Stimulated activated CD4-positive, alpha-beta T cell treated with anti-CD3 and anti-CD28 coated beads, Interleukin-15, amount 100 ng/mL, for 1 hour (primary cell): ENCODE measurements around the gene RSAD2.
"Not testable (repeated sequence)": the region's sequence is repeated elsewhere in the genome, so short reads cannot be mapped to it uniquely, and the experiment has no call there.

ENCODE experiments used
- DNase-seq, 2 donors: peaks; one replicate each; pipeline ENCODE4 v3.0.0-alpha.2; 2020; ENCODE audit warnings: low read depth in 1 of 2, low spot score in 1 of 2

The RSAD2 gene

DNA sequence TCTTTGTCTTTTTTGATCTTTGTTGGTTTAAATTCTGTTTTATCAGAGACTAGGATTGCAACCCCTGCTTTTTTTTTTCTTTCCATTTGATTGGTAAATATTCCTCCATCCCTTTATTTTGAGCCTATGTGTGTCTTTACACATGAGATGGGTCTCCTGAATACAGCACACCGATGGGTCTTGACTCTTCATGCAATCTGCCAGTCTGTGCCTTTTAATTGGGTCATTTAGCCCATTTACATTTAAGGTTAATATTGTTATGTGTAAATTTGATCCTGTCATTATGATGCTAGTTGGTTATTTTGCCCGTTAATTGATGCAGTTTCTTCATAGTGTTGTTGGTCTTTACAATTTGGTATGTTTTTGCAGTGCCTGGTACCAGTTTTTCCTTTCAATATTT is 25.0 kb downstream of the RSAD2 start:
- DNase-seq, result not testable (repeated sequence)

DNA sequence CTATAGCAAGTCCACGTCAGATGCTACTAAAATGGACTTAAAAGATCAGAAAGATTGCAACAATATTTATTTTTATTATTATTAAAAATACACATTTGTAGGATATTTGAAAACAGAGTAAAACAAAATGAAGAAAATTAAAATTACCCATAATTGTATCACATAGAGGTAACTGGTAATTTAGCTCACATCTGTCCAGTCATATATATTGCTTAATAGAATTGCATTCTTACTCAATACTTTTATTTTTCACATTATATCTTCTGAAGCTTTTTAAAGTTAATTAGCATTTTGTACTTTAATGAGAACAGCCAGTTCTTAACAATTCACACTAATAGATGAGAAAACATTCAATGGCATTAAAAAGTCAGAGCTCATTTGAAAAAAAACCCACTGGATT is 28.1 kb downstream of the RSAD2 start:
- DNase-seq, result no peak

GRCh38 chr2:6906165-6906741 is 28.7 kb downstream of the RSAD2 start:
- no peak for DNase-seq

DNA sequence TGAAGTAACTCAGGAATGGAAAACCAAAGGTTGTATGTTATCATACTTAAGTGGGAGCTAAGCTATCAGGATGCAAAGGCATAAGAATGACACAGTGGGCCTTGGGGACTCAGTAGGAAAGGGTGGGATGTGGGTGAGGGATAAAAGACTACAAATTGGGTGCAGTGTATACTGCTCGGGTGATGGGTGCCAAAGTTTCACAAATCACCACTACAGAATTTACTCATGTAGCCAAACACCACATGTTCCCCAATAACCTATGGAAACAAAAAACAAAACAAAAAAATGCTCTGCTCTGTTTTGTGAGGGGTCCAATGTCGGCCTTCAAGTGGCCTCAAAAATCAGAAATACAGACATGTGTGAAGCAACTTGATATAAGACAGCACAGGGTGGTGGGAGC is 30.7 kb downstream of the RSAD2 start:
- no peak for DNase-seq

- DNase-seq, result no peak
Observed at GRCh38 chr2:6909431-6910385, 32.1 kb downstream of the RSAD2 start.

- no peak for DNase-seq
Observed at GRCh38 chr2:6911721-6912120, 34.1 kb downstream of the RSAD2 start.

DNA sequence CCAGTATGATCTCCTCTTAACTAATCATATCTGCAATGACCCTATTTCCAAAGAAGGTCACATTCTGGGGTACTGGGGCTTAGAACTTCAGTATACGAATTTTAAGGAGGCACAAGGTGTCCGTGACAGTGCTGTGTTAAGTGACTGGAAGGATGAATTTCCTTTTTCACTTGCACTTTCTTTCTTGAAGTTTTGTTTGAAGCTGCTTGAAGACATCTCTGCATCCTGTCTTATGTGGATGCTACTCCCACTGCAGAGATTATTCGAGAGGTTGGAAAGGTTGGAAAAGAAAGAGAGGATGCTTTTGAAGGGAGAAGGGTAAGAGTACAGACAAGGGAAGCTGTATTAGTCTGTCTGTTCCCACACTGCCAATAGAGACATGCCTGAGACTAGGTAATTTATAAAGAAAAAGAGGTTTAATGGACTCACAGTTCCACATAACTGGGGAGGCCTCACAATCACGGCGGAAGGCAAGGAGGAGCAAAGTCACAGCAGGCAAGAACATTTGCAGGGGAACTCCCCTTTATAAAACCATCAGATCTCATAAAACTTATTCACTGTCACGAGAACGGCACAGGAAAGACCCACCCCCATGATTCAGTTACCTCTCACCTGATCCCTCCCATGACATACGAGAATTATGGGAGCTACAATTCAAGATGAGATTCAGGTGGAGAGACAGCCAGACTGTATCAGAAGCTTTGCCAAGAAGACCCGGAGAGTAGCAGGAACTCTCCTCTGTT is 36.0 kb downstream of the RSAD2 start:
- DNase-seq, result peak in 1 of 2 donors; percentile 31

- DNase-seq, result no peak
Observed at GRCh38 chr2:6914828-6915227, 37.3 kb downstream of the RSAD2 start.

DNA sequence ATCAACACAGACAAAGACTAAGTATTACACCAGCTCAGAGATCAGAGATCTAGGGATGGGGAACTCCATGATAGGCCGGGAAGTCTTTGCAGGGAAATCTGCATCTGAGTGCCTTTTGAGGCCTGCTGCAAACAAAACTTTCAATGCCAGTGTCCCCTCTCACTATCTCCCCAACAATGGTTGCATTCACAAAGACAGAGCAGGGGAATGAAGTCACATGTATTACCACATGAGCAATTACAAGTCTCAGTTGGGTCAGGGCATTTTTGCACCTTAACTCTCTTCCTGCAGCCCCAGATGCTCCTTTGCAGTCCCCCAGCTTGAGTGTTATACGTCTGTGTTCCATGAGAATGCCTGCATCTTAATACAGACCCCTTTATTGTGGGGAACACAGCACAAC is 37.8 kb downstream of the RSAD2 start:
- no peak for DNase-seq

- DNase-seq, result no peak
Observed at GRCh38 chr2:6916224-6916623, 38.6 kb downstream of the RSAD2 start.

GRCh38 chr2:6916736-6917070 is 39.1 kb downstream of the RSAD2 start:
- DNase-seq, result no peak

GRCh38 chr2:6917071-6917760 is 39.6 kb downstream of the RSAD2 start, which contains the start of gene RNF144A:
Gene RNF144A (plus strand): TSS chr2:6917412. CDS start chr2:6996927, 79,515 bp downstream.
- DNase-seq, result peak; percentile 60 to 77

DNA sequence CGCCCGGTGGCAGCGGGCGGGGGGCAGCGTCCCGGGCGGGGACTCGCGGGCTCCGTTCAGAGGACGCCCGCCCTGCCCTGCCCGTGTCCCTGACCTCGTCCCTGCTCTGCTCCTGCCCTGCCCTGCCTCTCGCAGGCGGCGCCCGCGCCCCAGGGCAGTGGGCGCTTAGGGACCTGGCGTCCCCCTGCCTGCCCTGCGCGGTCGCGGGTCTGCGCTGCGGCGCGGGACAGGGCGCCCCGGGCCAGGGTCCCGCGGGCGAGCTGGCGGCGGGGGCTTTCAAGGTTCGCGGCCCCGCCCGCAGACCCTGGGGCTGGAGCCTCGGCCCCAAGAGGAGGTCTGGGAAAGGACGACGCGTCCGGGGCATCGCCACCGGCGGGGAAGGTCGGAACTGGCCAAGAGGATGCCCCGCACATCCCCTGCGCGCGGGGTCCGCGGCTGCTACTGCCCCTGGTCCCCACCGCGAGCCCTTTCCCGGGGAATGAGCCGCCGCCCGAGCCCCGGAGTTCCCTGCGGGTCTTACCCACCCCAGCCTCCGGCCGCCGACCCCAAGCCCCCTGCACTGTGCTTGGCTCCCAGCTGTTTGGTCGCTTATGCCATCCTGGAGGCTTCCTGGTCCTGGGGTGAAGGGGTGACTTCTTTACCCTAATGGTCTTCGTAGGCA is 40.3 kb downstream of the RSAD2 start:
- DNase-seq, result no peak

GRCh38 chr2:6919901-6920742 is 42.5 kb downstream of the RSAD2 start:
- no peak for DNase-seq

DNA sequence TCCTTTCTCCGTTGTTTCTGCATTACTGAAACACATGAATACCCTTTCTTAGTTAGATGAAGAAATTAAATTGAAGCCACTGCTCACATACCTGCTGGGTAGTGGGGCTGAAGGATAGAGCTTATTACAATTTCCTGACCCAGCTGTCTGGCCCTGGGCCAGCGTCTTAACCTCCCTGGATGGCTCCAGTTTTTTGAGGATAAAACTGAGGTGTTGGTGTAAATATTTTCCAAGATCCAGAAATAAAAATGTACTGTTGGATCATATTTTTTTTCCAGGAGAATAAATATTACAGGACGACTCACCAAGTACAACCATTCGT is 43.1 kb downstream of the RSAD2 start:
- no peak for DNase-seq

GRCh38 chr2:6921321-6921922 is 43.8 kb downstream of the RSAD2 start:
- DNase-seq, result no peak

GRCh38 chr2:6922201-6922656 is 44.7 kb downstream of the RSAD2 start:
- no peak for DNase-seq

GRCh38 chr2:6923319-6923718 is 45.7 kb downstream of the RSAD2 start:
- DNase-seq, result no peak

- DNase-seq, result no peak
Observed at GRCh38 chr2:6924101-6924923, 46.7 kb downstream of the RSAD2 start.
